Endothelial cell (in vitro differentiated cells): ENCODE data around the gene ZIC1. TPM values are rescaled to one million over a fixed set of nuclear protein-coding genes. Genes with fewer than 3 reads are reported as not detected.

Source experiments
- DNase-seq: peaks from one replicate; pipeline ENCODE4 v3.0.0; 2021; ENCODE audit warnings: low spot score
- H3K27ac Mint-ChIP-seq: one replicate; pipeline ENCODE4 v1.8.0; 2021; ENCODE audit warnings: mixed read lengths, inconsistent platforms; ENCODE audit not compliant: unreplicated experiment
- H3K27me3 Mint-ChIP-seq: one replicate; pipeline ENCODE4 v1.8.0; 2021; ENCODE audit warnings: mild to moderate bottlenecking, moderate library complexity, mixed read lengths, inconsistent platforms; ENCODE audit not compliant: unreplicated experiment
- H3K36me3 Mint-ChIP-seq: one replicate; pipeline ENCODE4 v1.8.0; 2021; ENCODE audit warnings: mild to moderate bottlenecking, low read depth, mixed read lengths, inconsistent platforms; ENCODE audit not compliant: unreplicated experiment
- H3K4me1 Mint-ChIP-seq: one replicate; pipeline ENCODE4 v1.8.0; 2021; ENCODE audit warnings: mild to moderate bottlenecking, mixed read lengths, inconsistent platforms; ENCODE audit not compliant: unreplicated experiment
- H3K4me3 Mint-ChIP-seq: one replicate; pipeline ENCODE4 v1.8.0; 2021; ENCODE audit warnings: mild to moderate bottlenecking, mixed read lengths, inconsistent platforms; ENCODE audit not compliant: unreplicated experiment
- H3K9me3 Mint-ChIP-seq: one replicate; pipeline ENCODE4 v1.8.0; 2021; ENCODE audit warnings: mixed read lengths, inconsistent platforms; ENCODE audit not compliant: unreplicated experiment
- CTCF ChIP-seq: fragments of 200-600 bp; sonication (generic); IDR thresholded peaks from one replicate; pipeline ENCODE4 v1.5.0; 2021; ENCODE audit warnings: antibody characterized with exemption; ENCODE audit not compliant: unreplicated experiment
- total RNA-seq: library from RNA; stranded (reverse); fragmentation: NEBNext Ultra II Directional; extraction: Animal tissue kit (Norgen Biotek cat#: 25700); gene quantifications from one replicate; pipeline ENCODE4 v1.2.1, GENCODE V29; 2021; ENCODE audit not compliant: unreplicated experiment

Gene ZIC1
- total RNA-seq, 1 donor from 2014 or later = 4.1 TPM

- TF ChIP-seq CTCF = no peak
- Mint-ChIP-seq H3K4me1 (no peaks in the 10 kb centered on the region), H3K27ac (no peak overlapping the region), H3K27me3 (no peaks in the 10 kb centered on the region), H3K4me3 (no peak overlapping the region), H3K9me3 (no peaks in the 10 kb centered on the region), H3K36me3 (no peaks in the 10 kb centered on the region)
- DNase-seq = no peak
Measured at GRCh38 chr3:147462856-147463255, 53.7 kb downstream of the ZIC1 start.

Other genes with a start within 250 kb of the ZIC1 start
- 2.2 TPM for gene ZIC4, start 2.8 kb upstream of the ZIC1 start, total RNA-seq